AG04449 (cell line): ENCODE data around the gene INPP5J.

Source experiments
- CTCF ChIA-PET: fragments of 350-600 bp; formaldehyde crosslinking; extraction: SDS; loops from one replicate; lab custom pipeline; 2021; ENCODE audit warnings: antibody characterized with exemption; lab: Yijun Ruan, JAX
- POLR2A ChIA-PET: fragments of 400-600, 350-600 bp; formaldehyde crosslinking; extraction: SDS; loops from one replicate; lab custom pipeline; 2020; ENCODE audit warnings: antibody characterized with exemption, inconsistent platforms; lab: Yijun Ruan, JAX
- DNase-seq: peaks from one replicate; pipeline ENCODE4 v3.0.0-alpha.2; 2010; ENCODE audit warnings: low read depth, low spot score
- H3K4me3 ChIP-seq: 2 replicates; pipeline ENCODE4 v1.5.1; 2011; ENCODE audit warnings: low read depth, mild to moderate bottlenecking, control low read depth, low read length
- TF ChIP-seq, protein P1 (sequence below): IDR thresholded peaks from one replicate; pipeline ENCODE4 v1.5.1; 2011; ENCODE audit warnings: mild to moderate bottlenecking, moderate library complexity, low read length, control low read depth, inconsistent platforms; ENCODE audit not compliant: insufficient read depth; ENCODE audit errors: missing control alignments

Gene INPP5J

GRCh38 chr22:31091106-31091975, 31.4 kb upstream of the INPP5J start:
- CTCF ChIA-PET, result interaction anchor here (1.1 to 17.2 kb wide), 7 partner anchors 7 to 144 kb away, joined by 3 to 157 read pairs (median 11); partner anchors contain the start of gene SELENOM
- POLR2A ChIA-PET, result no interaction called here
- DNase-seq, result no peak
- H3K4me3 ChIP-seq, result no peak overlapping the region
- TF ChIP-seq, protein P1, sequence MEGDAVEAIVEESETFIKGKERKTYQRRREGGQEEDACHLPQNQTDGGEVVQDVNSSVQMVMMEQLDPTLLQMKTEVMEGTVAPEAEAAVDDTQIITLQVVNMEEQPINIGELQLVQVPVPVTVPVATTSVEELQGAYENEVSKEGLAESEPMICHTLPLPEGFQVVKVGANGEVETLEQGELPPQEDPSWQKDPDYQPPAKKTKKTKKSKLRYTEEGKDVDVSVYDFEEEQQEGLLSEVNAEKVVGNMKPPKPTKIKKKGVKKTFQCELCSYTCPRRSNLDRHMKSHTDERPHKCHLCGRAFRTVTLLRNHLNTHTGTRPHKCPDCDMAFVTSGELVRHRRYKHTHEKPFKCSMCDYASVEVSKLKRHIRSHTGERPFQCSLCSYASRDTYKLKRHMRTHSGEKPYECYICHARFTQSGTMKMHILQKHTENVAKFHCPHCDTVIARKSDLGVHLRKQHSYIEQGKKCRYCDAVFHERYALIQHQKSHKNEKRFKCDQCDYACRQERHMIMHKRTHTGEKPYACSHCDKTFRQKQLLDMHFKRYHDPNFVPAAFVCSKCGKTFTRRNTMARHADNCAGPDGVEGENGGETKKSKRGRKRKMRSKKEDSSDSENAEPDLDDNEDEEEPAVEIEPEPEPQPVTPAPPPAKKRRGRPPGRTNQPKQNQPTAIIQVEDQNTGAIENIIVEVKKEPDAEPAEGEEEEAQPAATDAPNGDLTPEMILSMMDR, result no peak

- DNase-seq, result no peak
- POLR2A ChIA-PET, result no interaction called here
- TF ChIP-seq, protein P1, result no peak
- CTCF ChIA-PET, result interaction anchor here (1.5 to 17.2 kb wide), 6 partner anchors 8 to 145 kb away, joined by 4 to 157 read pairs (median 24); partner anchors contain the start of gene SELENOM
- no peak overlapping the region for H3K4me3 ChIP-seq
These were observed 30.6 kb upstream of the INPP5J start for GRCh38 chr22:31092161-31092560.

DNA sequence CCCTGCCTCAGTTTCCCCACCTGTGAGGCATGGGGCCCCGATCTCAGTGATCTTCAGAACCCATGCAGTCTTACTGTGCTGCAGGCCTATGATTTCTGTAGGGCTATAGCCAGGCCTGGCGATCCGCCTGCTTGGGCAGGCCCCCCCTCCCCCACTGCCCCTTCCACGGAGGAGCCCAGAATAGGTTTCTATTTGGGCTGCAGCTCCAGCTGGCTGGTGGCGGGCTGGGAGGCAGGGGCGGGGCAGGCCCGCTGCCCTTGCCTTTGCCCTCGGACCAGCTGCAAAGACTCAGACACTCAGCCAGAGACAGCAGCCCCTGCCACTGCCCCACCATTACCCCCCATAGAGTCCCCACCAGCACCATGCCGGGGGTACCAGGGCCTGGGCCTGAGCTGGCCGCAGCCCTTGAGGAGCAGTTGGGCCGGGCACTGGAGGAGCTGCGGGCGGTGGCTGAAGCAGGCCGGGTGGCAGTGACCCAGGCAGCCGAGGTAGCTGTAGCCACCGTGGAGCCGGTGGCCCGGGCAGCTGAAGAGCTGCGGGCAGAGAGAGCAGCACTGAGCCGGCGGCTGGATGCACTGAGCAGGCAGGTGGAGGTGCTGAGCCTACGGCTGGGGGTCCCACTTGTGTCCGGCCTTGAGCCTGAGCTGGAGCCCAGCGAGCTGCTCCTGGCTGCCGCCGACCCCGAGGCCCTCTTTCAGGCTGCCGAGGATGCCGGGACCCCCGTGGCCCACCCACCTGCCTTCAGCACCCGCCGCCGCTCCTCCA, 29.5 kb upstream of the INPP5J start:
- CTCF ChIA-PET, result interaction anchor here (1.5 to 17.2 kb wide), 5 partner anchors 9 to 146 kb away, joined by 4 to 157 read pairs (median 37); partner anchors contain the start of gene SELENOM
- no peak for DNase-seq
- no peak overlapping the region for H3K4me3 ChIP-seq
- TF ChIP-seq, protein P1, result no peak
- POLR2A ChIA-PET, result interaction anchor here (0.9 to 1.6 kb wide), 3 partner anchors 8 to 11 kb away, joined by 3 to 10 read pairs (median 4); no protein-coding TSS in a partner anchor

DNA sequence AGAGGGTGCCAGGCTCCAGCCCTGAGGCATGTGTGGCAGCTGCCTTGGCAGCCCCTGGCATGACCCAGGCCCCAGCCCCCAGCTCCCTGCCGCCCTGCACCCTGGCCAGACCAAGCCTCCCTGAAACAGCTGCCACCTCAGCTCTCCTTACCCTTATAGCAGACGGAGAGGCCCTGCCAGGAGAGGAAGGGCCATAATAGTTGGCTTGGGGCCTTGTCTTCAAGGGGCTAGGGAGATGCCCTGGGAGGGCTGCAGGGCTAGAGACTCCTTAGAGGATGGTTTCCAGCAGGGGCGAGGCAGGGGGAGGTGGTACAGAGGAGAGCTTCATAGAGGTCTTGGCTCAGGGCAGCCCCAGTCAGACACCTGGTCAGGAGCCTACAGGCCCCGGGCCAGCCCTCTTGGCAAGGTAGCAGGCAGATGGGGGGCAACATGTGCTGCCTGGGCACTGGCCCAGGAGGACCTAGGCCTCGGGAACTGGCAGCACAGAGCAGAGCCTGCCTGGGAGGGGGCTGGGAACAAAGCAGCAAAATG, 28.7 kb upstream of the INPP5J start:
- H3K4me3 ChIP-seq, result no peak overlapping the region
- ChIA-PET POLR2A (interaction anchor here (0.9 to 1.6 kb wide), 4 partner anchors 8 to 13 kb away, joined by 3 to 10 read pairs (median 4); partner anchors contain the start of gene SMTN), CTCF (interaction anchor here (1.8 to 17.2 kb wide), 3 partner anchors 10 to 55 kb away, joined by 7 to 157 read pairs (median 68); partner anchors contain the start of gene SELENOM)
- TF ChIP-seq, protein P1, result no peak
- DNase-seq, result no peak

- no peak for DNase-seq
- ChIA-PET POLR2A (interaction anchor here (1.2 to 1.6 kb wide), 4 partner anchors 7 to 14 kb away, joined by 3 to 10 read pairs (median 6); partner anchors contain the start of gene SMTN), CTCF (interaction anchor here (2.9 to 17.2 kb wide), 3 partner anchors 10 to 54 kb away, joined by 11 to 157 read pairs (median 68); partner anchors contain the start of gene SELENOM)
- H3K4me3 ChIP-seq, result no peak overlapping the region
- TF ChIP-seq, protein P1, result no peak
These were observed 28.0 kb upstream of the INPP5J start for GRCh38 chr22:31094741-31095140.
